ENCODE measurements around the gene MTX1.

DNA sequence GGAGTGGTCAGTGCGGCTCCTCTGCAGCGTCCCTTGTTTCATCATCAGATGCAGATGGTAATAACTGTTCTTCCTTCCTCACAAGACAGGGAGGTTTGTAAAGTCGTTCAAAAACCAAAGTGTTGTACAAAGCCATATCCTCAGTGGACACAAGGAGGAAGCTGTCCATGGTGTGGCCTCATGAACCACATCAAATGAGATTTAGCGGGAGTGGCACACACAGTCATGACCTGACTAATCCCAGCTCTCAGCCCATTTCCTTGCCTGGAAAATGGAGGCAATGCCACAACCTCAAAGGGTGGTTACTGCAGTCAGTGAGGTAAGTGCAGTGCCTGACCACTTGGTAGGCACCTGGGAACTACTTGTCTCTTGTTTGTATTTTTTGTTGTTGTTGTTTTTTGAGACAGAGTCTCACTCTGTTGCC, 33.4 kb downstream of the MTX1 start:
- TF ChIP-seq CTCF (IDR thresholded peaks at IDR 0.05; ENCODE audit: low read depth, low read length, poor library complexity, severe bottlenecking): no peak
- no peak for TF ChIP-seq EZH2phosphoT487 (IDR thresholded peaks at IDR 0.05; ENCODE audit: borderline replicate concordance, low read length)

All from DOHH2 (cell line).